Esophagus muscularis mucosa (tissue), 4 donors: ENCODE data around the gene LTBP3. TPM values are rescaled to one million over a fixed set of nuclear protein-coding genes. Genes with fewer than 3 reads are reported as not detected.

ENCODE experiments used
- DNase-seq: peaks from one replicate; pipeline ENCODE4 v3.0.0-alpha.2; 2017; ENCODE audit errors: extremely low spot score
- H3K27ac ChIP-seq, 4 donors: fragments of 200-600 bp; sonication (generic); replicated peaks in 1 of 4; 1 replicate in 3 of 4; 2 replicates in 1 of 4; pipeline ENCODE4 v1.5.1; 2016 to 2019; ENCODE audit warnings: mild to moderate bottlenecking in 1 of 4
- H3K27me3 ChIP-seq, 4 donors: fragments of 200-600 bp; sonication (generic); one replicate each; pipeline versions ENCODE4 v1.5.1 to v1.6.0; 2016 to 2019
- H3K36me3 ChIP-seq, 4 donors: fragments of 200-600 bp; sonication (generic); one replicate each; pipeline ENCODE4 v1.5.1; 2016 to 2019
- H3K4me1 ChIP-seq, 4 donors: fragments of 200-600 bp; sonication (generic); one replicate each; pipeline ENCODE4 v1.5.1; 2016 to 2019
- H3K4me3 ChIP-seq, 4 donors: fragments of 200-600 bp; sonication (generic); 1 replicate in 2 of 4; 2 replicates in 2 of 4; pipeline ENCODE4 v1.5.1; 2016 to 2019; ENCODE audit warnings: mild to moderate bottlenecking in 4 of 4, moderate library complexity in 1 of 4
- H3K9me3 ChIP-seq, 4 donors: fragments of 200-600 bp; sonication (generic); 1 replicate in 3 of 4; 2 replicates in 1 of 4; pipeline ENCODE4 v1.5.1; 2016 to 2019
- EP300 ChIP-seq: sonication (generic); formaldehyde crosslinking; IDR thresholded peaks from one replicate; pipeline ENCODE4 v1.6.1; 2017; ENCODE audit warnings: antibody characterized with exemption
- POLR2A ChIP-seq: fragments of 450-650 bp; IDR thresholded peaks from one replicate; pipeline ENCODE4 v1.6.1; 2017; ENCODE audit warnings: antibody characterized with exemption, moderate library complexity, mild to moderate bottlenecking, low read depth
- POLR2AphosphoS5 ChIP-seq, 2 donors: sonication (generic); formaldehyde crosslinking; IDR thresholded peaks; one replicate each; pipeline ENCODE4 v1.6.1; 2017; ENCODE audit warnings: antibody characterized with exemption in 2 of 2
- WGBS: methylation state at CpG from one replicate; pipeline ENCODE4 v1.1.5; 2018; 5-methylcytosine and 5-hydroxymethylcytosine counted together
- intact Hi-C: fragments of 100-400 bp; cut with DNase I; formaldehyde crosslinking; loops from one replicate; pipeline ENCODE4 v1.15.1; 2023
- total RNA-seq, 4 donors: library from RNA; depleted of rRNA; stranded (reverse); fragments of >200 nt; gene quantifications; one replicate each; pipeline versions ENCODE4 v1.1.0 to v1.2.1, GENCODE V29; 2016
- TF ChIP-seq, protein P1 (sequence below), 3 experiments: fragments of 200-600 bp in 2 of 3; fragments of 450-650 bp in 1 of 3; sonication (generic) in 2 of 3; IDR thresholded peaks; one replicate each; pipeline ENCODE4 v1.5.1; 2017 to 2019; ENCODE audit warnings: antibody characterized with exemption in 3 of 3, mild to moderate bottlenecking in 2 of 3, moderate library complexity in 1 of 3

The LTBP3 gene
- total RNA-seq, 4 donors from 2014 or later, result 107 to 208 (median 137) TPM

DNA sequence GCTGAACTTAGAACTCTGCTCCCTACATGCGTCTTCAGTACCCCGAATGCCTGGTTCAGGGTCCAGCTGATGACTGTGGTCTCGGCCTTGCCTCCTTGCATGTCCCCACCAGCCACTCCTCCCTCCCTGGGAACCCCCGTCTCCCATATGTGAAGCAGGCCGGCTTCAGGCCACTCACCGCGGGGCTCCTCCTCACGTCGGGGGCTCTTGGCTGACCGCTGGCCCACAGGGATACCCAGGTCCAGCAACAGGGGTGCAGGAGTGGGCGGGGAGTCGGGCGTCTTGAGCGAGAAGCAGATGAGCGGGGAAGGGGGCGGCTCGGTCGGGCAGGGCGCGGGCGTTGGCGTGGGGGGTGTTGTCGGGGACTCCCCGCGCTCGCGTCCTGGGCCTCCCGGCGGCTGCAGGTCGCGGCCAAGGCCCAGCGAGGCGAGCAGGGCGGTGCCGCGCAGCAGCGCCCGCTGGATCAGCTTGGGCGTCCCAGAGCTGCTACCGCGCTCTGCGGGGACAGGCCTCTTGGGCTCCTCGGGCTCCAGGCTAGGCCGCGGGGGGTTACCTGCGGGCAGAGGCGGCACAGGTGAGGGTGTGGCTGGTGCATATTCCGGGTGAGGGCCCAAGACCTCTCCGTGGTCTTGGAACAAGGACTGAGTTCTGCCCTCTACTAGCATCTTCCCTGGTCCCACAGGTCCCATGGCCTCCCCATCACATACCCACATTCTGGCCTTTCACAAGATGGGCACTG, 41.2 kb upstream of the LTBP3 start:
- no peak overlapping the region for H3K4me3 ChIP-seq
- no peak overlapping the region for H3K27ac ChIP-seq
- no peaks in the 10 kb centered on the region for H3K27me3 ChIP-seq
- H3K36me3 ChIP-seq, result peaks cover 6 to 76% (median 69%) of the 10 kb centered on the region in 4 donors
- intact Hi-C loops, result no loop called here
- no peaks in the 10 kb centered on the region for H3K9me3 ChIP-seq
- peaks cover 6 to 17% (median 15%) of the 10 kb centered on the region in 4 donors for H3K4me1 ChIP-seq
- no peak for DNase-seq
- WGBS, result 84% methylated on average over 42 of the region's 49 CpGs
- TF ChIP-seq POLR2AphosphoS5 (IDR thresholded peaks at IDR 0.05) (no peak), POLR2A (no peak), EP300 (no peak)
- TF ChIP-seq, protein P1, sequence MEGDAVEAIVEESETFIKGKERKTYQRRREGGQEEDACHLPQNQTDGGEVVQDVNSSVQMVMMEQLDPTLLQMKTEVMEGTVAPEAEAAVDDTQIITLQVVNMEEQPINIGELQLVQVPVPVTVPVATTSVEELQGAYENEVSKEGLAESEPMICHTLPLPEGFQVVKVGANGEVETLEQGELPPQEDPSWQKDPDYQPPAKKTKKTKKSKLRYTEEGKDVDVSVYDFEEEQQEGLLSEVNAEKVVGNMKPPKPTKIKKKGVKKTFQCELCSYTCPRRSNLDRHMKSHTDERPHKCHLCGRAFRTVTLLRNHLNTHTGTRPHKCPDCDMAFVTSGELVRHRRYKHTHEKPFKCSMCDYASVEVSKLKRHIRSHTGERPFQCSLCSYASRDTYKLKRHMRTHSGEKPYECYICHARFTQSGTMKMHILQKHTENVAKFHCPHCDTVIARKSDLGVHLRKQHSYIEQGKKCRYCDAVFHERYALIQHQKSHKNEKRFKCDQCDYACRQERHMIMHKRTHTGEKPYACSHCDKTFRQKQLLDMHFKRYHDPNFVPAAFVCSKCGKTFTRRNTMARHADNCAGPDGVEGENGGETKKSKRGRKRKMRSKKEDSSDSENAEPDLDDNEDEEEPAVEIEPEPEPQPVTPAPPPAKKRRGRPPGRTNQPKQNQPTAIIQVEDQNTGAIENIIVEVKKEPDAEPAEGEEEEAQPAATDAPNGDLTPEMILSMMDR (IDR thresholded peaks at IDR 0.05), result no peak

DNA sequence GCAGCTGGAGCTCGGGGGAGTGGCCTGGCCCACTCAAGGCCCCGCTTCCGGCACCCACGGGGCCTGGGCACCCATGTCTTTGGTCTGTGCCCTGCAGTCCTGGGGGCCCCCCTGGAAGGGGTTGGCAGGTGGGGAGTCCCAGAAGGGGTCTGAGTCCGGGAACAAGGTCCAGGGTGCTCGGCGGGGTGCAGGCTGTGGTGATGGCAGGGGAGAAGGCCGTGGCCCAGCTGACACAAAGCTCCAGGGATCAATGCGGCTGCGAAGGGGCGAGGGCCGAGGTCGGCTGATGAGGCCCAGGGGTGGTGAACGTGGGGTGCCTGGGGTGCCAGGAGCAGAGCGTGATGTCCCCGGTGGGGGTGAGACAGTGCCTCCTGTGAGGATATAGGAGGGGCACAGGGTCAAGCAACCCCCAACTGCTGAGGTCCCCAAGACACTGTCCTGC, 40.1 kb upstream of the LTBP3 start:
- DNase-seq, result no peak
- H3K4me1 ChIP-seq, result peaks cover 15 to 28% (median 25%) of the 10 kb centered on the region in 4 donors
- H3K27me3 ChIP-seq, result no peaks in the 10 kb centered on the region
- peaks cover 6 to 70% (median 61%) of the 10 kb centered on the region in 4 donors for H3K36me3 ChIP-seq
- WGBS, result 91% methylated on average over 8 of the region's 16 CpGs
- no peak for TF ChIP-seq EP300
- TF ChIP-seq POLR2AphosphoS5 (IDR thresholded peaks at IDR 0.05), result no peak
- TF ChIP-seq, protein P1 (IDR thresholded peaks at IDR 0.05), result no peak
- no peak for TF ChIP-seq POLR2A
- no peak overlapping the region for H3K4me3 ChIP-seq
- H3K9me3 ChIP-seq, result no peaks in the 10 kb centered on the region
- intact Hi-C loops, result no loop called here
- no peak overlapping the region for H3K27ac ChIP-seq

DNA sequence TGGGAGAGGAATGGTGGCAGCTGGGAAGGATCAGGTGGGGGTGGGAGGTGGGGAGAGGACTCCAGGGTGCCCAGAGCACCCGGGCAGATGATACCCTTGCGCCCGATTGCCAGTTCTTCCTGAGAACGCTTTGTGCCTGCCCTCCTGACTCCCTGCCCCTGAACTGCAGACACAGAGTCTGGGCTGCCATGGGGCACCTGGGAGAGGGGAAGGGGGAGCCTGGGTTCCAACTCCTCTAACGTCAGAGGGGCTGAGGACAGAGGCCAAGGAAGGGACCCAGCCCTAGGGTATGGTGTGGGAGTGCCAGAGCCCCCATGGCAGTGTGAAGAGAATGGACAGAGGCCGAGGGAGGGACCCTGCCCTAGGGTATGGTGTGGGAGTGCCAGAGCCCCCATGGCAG, 38.4 kb upstream of the LTBP3 start:
- DNase-seq, result no peak
- Histone ChIP-seq H3K36me3 (peaks cover 13 to 67% (median 62%) of the 10 kb centered on the region in 4 donors), H3K27ac (no peak overlapping the region), H3K4me3 (no peak overlapping the region), H3K27me3 (no peaks in the 10 kb centered on the region), H3K4me1 (peaks cover 16 to 46% (median 38%) of the 10 kb centered on the region in 4 donors), H3K9me3 (no peaks in the 10 kb centered on the region)
- TF ChIP-seq, protein P1 (IDR thresholded peaks at IDR 0.05), result no peak
- TF ChIP-seq POLR2AphosphoS5 (IDR thresholded peaks at IDR 0.05), result no peak
- TF ChIP-seq POLR2A, result no peak
- no peak for TF ChIP-seq EP300
- intact Hi-C loops, result no loop called here
- 78% methylated on average over 6 of the region's 6 CpGs for WGBS

DNA sequence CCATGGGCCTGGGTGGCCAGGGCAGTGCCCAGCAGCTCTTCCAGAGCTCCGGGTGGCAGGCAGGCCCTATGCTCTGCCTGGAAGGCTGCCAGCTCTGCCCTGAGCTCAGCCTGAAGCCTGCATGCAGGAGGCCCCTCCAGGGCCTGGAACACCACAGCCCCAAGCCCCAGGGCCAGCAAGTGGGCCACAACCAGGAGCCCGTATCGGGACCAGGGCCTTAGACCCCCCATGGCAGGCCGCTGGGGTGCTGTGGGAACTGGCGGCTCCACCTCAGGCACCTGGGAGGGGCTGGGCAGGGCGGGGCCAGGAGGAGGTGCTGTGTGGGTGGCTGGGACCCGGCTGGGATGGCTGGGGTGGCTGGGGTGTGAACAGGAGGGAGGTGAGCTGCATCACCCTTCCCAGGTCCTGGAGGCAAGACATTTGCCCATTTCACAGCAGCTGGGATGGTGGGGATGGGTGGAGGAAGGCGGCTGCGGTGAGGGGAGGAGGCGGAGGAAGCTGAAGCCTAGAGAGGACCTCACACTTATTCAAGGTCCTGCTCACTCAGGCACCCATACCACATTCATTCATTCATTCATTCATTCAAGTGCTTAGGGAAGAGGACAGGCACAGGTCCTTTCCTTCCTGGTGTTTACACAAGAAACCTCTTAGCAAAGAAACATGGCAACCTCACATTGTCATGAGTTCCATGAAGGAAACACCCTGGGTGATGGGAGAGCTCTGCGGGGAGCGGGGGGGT, 37.6 kb upstream of the LTBP3 start, which contains the start of gene KCNK7:
Gene KCNK7 (minus strand): TSS at position 258 of the 739 bp plus-strand sequence. CDS start 28 bp downstream, at position 230.
- DNase-seq, result no peak

More for the DNA sequence above, 37.6 kb upstream of the LTBP3 start, which contains the start of gene KCNK7:
- 84% methylated on average over 5 of the region's 12 CpGs for WGBS
- peaks cover 16 to 48% (median 39%) of the 10 kb centered on the region in 4 donors for H3K4me1 ChIP-seq
- H3K27ac ChIP-seq, result peak within 1 kb of the TSS in 3 of 4 donors; percentile 11 to 52 (median 13)
- intact Hi-C loops, result no loop called here
- H3K36me3 ChIP-seq, result peaks cover 17 to 69% (median 66%) of the 10 kb centered on the region in 4 donors
- no peaks in the 10 kb centered on the region for H3K9me3 ChIP-seq
- no peak for TF ChIP-seq POLR2AphosphoS5 (IDR thresholded peaks at IDR 0.05)
- TF ChIP-seq, protein P1 (IDR thresholded peaks at IDR 0.05), result no peak
- TF ChIP-seq EP300, result no peak
- TF ChIP-seq POLR2A, result no peak
- no peaks in the 10 kb centered on the region for H3K27me3 ChIP-seq
- H3K4me3 ChIP-seq, result no peak within 1 kb of the TSS
